GM12878 (cell line): ENCODE data around the gene CMTM1.
A peak's percentile ranks its signal among the peaks of the same experiment; 100 is the strongest.

Experiments
- CTCF ChIP-seq, 3 experiments: IDR thresholded peaks in 2 of 3; conservative IDR thresholded peaks in 1 of 3; 2 replicates each; pipeline ENCODE4 v1.5.1; 2011; ENCODE audit warnings: low read depth in 3 of 3, low read length in 3 of 3, mild to moderate bottlenecking in 3 of 3, control low read depth in 2 of 3, moderate library complexity in 2 of 3, inconsistent platforms in 1 of 3, mixed read lengths in 1 of 3; ENCODE audit not compliant: control insufficient read depth in 2 of 3, insufficient read depth in 1 of 3; ENCODE audit errors: extremely low read depth in 1 of 3
- EP300 ChIP-seq, 2 experiments: fragments of 150-350 bp in 1 of 2; IDR thresholded peaks; 2 replicates each; pipeline ENCODE4 v1.6.1; 2011 to 2012; ENCODE audit warnings: low read depth in 2 of 2, low read length in 2 of 2, borderline replicate concordance in 1 of 2, improper control_type of control experiment in 1 of 2, inconsistent platforms in 1 of 2; ENCODE audit not compliant: control insufficient read depth in 1 of 2
- FOXK2 ChIP-seq: fragments of 450-650 bp; IDR thresholded peaks from 2 replicates; pipeline ENCODE4 v1.6.1; 2017; ENCODE audit warnings: mild to moderate bottlenecking, moderate library complexity
- MAX ChIP-seq: IDR thresholded peaks from 2 replicates; pipeline ENCODE4 v1.6.1; 2012; ENCODE audit warnings: low read depth, low read length, improper control_type of control experiment
- RELA ChIP-seq: fragments of 450-650 bp; IDR thresholded peaks from 2 replicates; pipeline ENCODE4 v1.8.0; 2014; ENCODE audit warnings: borderline replicate concordance; ENCODE audit not compliant: partially characterized antibody
- ZNF384 ChIP-seq: IDR thresholded peaks from 2 replicates; pipeline ENCODE4 v1.6.1; 2012; ENCODE audit warnings: low read depth, mild to moderate bottlenecking, low read length, improper control_type of control experiment, borderline replicate concordance

DNA sequence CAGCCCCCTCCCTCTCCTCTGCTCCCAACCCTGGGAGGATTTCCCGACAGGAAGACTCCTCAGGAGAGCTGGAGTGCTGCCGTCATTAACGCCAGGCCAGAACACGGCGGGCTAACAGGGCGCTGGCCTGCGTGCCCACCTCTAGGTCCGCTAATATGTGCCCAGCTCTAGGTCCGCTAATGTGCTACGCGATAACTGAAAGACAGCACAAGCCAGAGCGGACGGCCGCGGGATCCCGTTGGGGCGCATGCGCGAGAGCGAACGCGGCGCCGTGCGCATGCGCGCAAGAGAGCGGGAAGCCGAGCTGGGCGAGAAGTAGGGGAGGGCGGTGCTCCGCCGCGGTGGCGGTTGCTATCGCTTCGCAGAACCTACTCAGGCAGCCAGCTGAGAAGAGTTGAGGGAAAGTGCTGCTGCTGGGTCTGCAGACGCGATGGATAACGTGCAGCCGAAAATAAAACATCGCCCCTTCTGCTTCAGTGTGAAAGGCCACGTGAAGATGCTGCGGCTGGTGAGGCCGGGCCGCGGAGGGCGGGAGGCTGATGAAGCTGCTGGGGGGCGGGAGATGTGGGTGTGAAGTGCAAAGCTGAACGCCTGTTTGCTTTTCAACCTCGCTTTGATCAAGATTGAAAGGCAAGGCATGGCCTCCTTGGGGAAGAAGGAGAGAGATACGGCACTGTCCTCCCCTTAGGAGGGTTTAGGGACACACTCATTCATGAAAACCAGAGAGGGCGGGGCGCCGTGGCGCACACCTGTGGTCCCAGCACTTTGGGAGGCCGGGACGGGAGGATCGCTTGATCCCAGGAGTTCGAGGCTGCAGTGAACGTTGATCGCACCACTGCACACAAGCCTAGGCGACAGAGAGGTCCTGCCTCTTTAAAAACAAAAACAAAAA lies 13.7 kb upstream of the CMTM1 start, which contains the start of gene CKLF:
- TF ChIP-seq CTCF (IDR thresholded peaks at IDR 0.05 in 2 of 3, conservative IDR thresholded peaks at IDR 0.05 in 1 of 3; ENCODE audit: control insufficient read depth in 2 of 3, extremely low read depth in 1 of 3, insufficient read depth in 1 of 3, low read depth in 3 of 3, low read length in 3 of 3) (no peak), ZNF384 (no peak), EP300 (IDR thresholded peaks at IDR 0.05; ENCODE audit: borderline replicate concordance in 1 of 2, control insufficient read depth in 1 of 2, low read depth in 2 of 2, low read length in 2 of 2) (no peak), MAX (peak; percentile 88), RELA (no peak), FOXK2 (no peak)
